Measurements from ENCODE around the gene MEIS1.

MEIS1 gene

DNA sequence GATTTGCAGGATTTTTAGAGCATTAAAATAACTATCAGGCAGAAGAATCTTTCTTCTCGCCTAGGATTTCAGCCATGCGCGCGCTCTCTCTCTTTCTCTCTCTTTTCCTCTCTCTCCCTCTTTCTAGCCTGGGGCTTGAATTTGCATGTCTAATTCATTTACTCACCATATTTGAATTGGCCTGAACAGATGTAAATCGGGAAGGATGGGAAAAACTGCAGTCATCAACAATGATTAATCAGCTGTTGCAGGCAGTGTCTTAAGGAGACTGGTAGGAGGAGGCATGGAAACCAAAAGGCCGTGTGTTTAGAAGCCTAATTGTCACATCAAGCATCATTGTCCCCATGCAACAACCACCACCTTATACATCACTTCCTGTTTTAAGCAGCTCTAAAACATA is 137.0 kb downstream of the MEIS1 start:
- no peak for DNase-seq

GRCh38 chr2:66572391-66572790 is 137.5 kb downstream of the MEIS1 start:
- no peak for DNase-seq

GRCh38 chr2:66573416-66573815 is 138.5 kb downstream of the MEIS1 start:
- DNase-seq: no peak

DNA sequence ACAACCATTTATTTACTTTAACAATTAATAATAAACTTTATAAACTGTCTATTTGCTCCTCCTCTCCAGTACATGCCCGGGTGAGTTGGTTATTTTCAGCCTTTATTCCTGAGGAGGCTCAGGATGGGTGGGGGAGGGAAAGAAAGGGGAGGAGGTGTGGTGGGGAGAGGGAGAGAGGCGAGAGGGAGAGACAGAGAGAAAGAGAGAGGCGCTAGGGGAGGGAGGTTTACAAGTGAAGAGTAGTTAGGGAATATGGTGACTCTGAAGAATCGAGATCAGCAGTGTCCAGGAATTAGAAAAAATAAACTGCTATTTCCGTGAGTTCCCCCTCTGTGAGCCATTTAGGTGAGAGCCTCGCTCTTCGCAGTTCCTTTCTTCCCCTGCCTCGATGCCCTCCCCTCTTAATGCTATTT is 138.9 kb downstream of the MEIS1 start:
- DNase-seq: no peak

DNA sequence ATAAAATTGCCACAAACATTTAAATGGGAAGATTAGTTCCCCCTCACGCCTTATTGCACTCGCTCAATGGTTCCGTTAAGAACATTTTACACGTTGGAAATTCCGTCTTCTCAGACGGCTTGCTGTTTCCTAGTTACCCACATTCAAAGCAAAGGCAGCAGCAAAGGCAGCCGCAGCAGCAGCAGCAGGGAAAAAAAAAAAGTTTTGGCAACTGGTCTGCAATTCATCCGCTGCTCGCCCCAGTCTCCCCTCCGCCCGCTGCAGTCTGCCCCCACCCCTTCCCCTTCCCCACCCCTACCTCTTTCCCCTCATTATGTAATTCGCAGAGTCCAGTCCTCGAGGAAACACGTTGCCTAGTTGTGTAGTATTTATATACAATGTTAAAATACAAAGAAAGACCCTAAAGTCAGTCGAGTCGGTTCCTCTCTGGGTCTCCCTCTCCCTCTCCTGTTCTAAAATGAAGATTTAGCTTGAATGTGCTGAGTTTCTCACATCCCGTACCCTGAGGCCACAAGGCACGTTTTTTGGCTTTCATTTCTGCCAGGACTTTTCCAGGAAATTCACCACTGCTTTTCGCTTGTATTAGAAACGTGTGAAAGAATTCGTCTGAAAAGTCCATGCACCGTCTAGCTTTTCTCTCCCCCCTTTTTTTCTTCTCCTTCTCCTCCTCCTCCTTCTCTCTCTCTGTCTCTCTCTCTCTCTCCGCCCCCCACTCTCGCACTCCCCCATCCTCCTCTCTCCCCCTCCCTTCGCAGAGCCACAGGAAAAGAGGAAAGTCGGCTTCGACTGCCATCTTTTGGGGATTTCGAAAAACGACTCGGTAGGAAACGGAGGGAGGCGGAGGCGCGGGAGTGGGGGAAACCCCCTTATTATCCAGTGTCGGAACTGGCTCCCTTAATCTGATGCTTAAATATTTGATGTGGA is 140.0 kb downstream of the MEIS1 start:
- peak; percentile 87 for DNase-seq

GRCh38 chr2:66575625-66576310 is 140.8 kb downstream of the MEIS1 start:
- peak; percentile 72 for DNase-seq

GRCh38 chr2:66576311-66576560 is 141.3 kb downstream of the MEIS1 start:
- no peak for DNase-seq

DNA sequence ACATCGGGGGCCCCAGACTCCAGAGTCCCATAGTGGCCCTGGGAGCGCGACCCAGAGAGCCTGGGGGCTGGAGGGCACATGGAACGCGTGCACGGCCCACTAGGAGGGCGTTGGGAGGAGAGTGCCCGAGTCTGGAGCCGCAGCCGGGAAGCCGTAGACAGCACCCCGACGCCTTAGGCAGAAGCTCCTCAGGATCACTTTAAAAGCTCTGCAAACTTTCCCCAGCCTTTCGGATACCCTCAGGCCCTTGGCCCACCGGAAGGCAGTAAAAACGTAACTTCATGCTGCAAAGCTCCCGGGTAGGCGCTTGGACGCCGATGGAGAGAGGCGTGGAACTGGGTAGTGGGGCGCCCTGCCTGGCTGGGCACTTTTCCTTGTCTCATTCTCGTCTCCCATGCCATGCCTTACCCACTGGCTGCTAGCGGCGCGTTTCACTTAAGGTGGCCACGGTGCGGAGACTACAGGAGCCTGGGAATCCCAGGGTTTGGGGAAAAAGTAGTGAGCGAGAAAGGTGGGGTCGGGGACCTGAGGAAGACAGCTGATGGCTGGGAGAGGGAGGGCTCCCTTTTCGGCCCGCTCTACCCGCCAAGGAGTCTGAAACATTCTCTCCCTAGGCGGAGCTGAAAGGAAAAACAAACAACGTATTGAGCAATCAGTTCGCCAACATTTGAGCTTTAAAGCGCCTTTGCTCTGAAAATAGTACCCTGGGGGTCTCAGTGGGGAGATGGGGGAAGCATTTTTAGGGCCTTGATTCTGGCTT is 141.8 kb downstream of the MEIS1 start:
- peak; percentile 67 for DNase-seq

DNA sequence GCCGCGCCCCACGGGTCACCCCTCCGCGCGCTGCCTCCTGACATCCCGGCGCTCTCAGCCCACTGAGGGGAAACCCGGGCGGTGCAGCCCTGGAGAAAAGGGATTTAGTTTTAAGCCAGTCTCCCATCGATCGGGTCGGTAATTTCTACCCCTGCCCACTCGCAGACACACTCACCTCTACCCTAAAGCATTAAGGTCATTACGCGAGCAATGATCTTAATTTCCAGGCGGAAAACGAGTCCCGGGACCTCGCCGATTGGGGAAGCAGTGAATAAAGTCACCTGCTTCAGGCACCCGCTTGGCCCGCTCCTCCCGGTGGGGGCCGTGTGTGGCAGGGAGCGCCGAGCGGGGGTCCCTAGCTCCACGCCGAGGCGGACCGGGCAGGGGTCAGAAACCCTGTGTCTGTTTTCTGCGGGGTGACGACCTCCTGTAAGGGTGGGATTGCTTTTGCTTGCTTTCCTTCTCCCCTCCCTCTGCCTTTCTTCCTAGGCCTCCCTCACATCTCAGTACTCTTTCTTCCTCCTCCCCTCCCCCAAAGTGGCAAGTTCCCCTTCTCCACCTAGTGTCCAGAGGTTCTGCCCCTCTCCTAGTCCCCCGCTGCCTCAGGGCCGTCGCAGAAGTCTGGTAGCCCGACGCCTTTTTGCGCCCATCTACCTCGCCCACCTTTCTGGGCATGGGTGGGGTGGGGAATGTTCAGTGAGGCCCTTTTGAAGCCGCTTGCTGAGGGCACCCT is 142.6 kb downstream of the MEIS1 start:
- peak; percentile 60 for DNase-seq

DNA sequence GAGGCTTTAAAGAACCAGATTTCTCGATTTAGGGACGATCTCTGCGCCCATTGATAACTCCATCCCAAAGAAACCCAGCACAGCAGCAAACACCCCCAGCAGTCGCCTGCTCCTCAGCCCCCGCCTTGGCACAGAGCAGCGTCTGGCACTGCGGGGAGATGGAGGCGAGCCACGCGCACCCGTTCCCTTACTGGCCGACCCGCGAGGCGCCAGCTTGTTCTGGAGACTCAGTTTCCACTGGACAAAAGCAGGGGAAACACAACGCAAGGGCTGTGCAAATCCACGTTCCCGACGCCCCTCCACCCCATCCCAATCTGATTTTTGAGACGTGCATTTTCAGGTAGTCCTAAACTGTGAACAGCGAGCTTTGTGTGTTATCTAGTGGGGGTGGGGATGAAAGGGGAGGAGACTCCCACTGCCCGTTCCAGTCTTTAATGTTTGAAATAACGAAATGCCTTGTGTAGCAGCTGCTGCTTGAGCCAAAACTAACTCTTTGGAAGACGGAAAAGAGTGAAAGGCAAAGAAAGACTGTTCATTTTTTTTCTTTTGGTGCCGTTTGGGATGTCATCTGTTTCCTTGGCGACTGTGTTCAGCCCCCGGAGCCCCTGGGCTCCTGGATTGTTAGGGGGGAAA is 143.2 kb downstream of the MEIS1 start:
- DNase-seq: peak; percentile 57

- DNase-seq: no peak
Observed at GRCh38 chr2:66578687-66579106, 143.8 kb downstream of the MEIS1 start.

DNA sequence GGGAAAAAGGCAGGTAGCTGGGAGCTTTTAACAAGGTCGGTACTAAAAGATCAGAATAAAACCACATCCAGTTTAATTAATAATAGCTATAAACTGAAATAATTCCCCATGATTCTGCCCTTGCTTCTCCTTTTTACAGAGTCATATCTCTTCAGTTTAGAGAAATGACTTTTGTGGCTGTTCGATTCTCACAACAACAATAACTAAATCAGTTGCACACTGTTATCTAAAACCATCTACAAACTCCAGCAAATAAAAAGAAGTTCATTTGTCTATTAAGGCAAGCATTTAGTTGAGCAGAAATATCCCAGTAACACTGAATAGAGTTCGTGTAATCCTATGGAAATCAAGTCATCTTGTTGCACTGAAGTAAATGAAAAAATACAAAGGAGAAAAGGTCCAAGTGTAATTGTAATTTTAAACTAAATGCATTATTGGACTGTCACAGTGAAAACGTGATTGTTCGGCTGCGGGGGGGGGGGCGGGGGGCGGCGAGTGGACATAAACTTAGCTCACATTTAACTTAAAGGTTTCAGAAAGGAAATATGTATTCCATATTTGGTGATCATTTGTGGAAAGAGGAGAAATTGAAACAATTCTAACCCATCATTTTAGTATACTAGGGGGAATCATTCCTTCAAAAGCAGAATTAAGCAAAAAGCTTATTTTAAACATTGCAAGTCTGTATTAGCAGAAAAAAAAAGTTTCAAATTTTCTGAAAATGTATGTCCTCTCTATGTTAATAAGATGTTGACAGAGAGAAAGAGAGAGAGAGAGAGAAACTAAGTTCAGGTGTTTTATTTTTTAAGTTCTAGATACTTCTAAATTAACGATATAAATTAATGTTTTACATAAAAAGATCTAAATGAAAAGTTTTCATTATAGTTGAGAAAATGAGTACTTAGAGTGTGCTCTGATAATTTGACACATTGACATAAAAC is 144.5 kb downstream of the MEIS1 start:
- DNase-seq: no peak

DNA sequence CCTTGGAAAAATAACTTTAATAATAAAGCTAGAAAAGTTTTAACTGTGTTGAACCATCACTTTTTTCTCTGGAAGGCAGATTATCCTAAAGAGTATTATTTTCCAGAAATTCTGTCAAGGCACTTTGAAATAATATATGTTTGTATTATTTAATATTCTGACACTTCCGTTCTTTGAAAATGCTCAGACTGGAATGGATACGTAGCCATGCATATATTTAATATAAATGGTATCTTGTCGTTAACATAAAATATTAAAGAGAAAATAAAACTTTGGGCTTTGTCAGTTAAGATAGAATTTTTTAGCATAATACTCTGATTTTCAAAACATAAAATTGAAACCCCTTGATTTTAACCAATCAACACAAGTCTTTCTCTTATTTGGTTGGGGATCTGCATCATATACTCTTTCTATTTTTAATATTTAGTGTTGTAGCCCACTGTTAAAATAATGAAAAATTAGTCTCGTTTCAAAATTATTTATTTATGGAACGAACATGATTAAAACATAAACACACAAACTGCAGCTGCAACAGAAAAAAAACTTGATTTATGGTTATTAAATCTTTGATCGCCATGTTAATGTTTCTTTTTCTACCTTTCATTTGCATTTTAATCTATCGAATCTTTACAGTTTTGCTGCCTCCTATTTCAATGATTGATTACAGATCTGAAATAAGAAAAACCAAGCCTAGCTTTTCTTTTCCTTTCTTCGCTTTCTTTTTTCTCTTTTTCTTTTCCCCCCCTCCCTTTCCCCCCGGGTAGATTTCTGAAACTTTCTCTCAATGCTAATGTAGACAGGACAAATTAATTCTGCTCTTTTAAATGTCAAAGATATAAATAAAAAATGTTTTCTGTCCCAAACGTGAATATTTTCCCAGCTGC is 145.5 kb downstream of the MEIS1 start:
- no peak for DNase-seq

DNA sequence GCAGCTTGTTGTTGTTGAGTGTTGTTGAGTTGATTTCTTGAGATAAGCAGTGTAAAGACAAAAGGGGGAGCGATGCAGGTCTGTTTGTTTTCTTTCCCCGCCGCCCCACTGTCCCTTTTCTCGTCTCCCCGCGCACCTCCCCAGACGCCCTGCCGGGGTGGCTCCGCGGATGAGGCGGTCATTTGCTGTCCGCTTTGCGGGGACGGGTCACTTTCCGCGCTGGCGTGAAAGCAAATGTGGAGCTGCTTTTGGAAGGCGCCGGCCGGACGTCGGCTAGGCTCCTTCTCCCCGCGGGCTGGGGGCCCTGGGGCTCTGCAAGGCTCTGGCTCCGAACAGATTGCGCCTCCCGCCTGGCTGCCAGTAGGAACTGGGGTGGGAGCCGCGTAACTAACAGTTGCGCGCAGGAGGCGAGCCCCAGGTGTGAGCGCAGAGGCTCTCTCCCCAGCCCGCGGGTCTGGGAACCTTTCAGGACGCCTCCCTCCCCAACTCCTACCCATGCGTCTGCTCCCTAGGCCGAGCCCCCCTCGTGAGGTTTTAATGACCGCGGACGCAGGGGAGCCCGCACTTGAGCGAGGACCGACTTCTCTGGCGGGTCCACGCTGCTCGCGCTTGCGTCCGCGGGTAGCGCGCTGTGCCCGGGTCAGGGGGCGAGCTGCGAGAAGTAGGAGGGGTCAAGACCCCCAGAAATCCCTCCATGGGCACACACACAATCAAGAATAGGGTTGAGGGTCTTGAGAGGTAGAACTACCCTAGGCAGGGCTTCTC is 146.6 kb downstream of the MEIS1 start:
- peak; percentile 65 for DNase-seq

DNA sequence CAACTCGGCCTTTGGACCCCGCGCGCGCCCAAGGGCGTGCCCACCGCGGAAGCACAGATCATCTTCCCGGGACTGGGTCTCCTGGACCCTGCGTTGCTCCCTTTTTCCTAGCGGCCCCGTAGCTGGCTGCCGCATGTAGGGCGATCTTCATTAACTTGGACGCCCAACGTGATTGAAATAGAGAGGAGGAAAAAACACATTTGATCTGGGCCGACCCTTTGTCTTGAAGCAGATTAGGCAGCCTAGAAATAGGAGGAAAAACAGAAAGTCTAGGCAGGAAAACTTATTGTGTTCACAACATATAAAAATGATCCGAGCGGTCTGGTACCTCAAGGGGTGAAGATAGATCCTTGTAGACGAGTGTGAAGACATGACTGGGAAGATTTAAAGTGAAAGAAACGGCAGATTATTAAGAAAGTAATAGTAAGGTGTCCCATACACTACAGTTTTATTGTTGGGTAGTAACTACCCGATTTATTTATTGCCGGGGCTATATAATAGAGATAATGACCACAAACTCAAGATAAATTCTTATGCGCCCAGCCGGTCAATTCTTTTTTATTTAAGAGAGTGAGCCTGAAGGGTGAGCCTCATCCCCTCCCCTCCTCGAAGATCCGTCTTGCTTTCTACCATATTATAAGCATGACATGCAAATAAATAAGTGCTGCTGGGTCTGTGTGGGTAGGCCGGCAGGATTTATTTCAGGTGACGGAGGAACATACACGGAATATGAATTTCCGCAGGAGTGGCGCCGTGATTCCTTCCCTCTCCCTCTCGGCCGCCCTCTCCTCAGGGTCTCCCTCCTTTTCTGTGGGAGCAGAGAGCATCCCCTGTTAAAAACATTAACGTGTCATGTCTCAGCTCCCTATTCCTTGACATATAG is 147.4 kb downstream of the MEIS1 start:
- no peak for DNase-seq

GRCh38 chr2:66582987-66583880 is 148.3 kb downstream of the MEIS1 start:
- DNase-seq: no peak

GRCh38 chr2:66583881-66584280 is 149.0 kb downstream of the MEIS1 start:
- no peak for DNase-seq
